SK-N-SH treated with all-trans-retinoic acid at 6 μM for 48 hours (cell line): ENCODE measurements around the gene CHTF18.
"Not testable (repeated sequence)": the region's sequence is repeated elsewhere in the genome, so short reads cannot be mapped to it uniquely, and the experiment has no call there.

ENCODE experiments used
- ATAC-seq: fragments of 200-7000 bp; cut with Tn5 transposase; 3 replicates; pipeline ENCODE4 v1.9.1; 2020; ENCODE audit warnings: mild to moderate bottlenecking, moderate library complexity
- BACH2 ChIP-seq: fragments of 250-450 bp; sonication (Bioruptor Pico); IDR thresholded peaks from 2 replicates; pipeline ENCODE4 v1.9.0; 2021; ENCODE audit warnings: mild to moderate bottlenecking, borderline replicate concordance
- ESRRG ChIP-seq: fragments of 250-450 bp; sonication (Bioruptor Pico); IDR thresholded peaks from 2 replicates; pipeline ENCODE4 v1.6.1; 2021; ENCODE audit warnings: mild to moderate bottlenecking
- GLIS3 ChIP-seq: fragments of 250-450 bp; sonication (Bioruptor Pico); IDR thresholded peaks from 2 replicates; pipeline ENCODE4 v1.5.0; 2020; ENCODE audit warnings: mild to moderate bottlenecking, moderate library complexity
- ISL1 ChIP-seq: fragments of 250-450 bp; sonication (Bioruptor Pico); IDR thresholded peaks from 2 replicates; pipeline ENCODE4 v2.1.2; 2022; ENCODE audit warnings: mild to moderate bottlenecking, moderate library complexity
- OSR1 ChIP-seq: fragments of 250-450 bp; sonication (Bioruptor Pico); IDR thresholded peaks from 2 replicates; pipeline ENCODE4 v1.8.0; 2022; ENCODE audit warnings: moderate library complexity, mild to moderate bottlenecking, inconsistent platforms
- PPARA ChIP-seq: fragments of 250-450 bp; sonication (Bioruptor Pico); IDR thresholded peaks from 2 replicates; pipeline ENCODE4 v1.5.0; 2020; ENCODE audit warnings: mild to moderate bottlenecking, borderline replicate concordance
- TCF4 ChIP-seq: fragments of 250-450 bp; sonication (Bioruptor Pico); IDR thresholded peaks from 2 replicates; pipeline ENCODE4 v1.8.0; 2021; ENCODE audit warnings: mild to moderate bottlenecking, moderate library complexity, borderline replicate concordance
- ZC3H10 ChIP-seq: fragments of 250-450 bp; sonication (Bioruptor Pico); IDR thresholded peaks from 2 replicates; pipeline ENCODE4 v1.5.1; 2021; ENCODE audit warnings: mild to moderate bottlenecking, moderate library complexity
- ZFP3 ChIP-seq: fragments of 250-450 bp; sonication (Bioruptor Pico); IDR thresholded peaks from 2 replicates; pipeline ENCODE4 v1.5.0; 2020; ENCODE audit warnings: mild to moderate bottlenecking, moderate library complexity
- ZFP30 ChIP-seq: fragments of 450-650 bp; formaldehyde crosslinking; IDR thresholded peaks from 2 replicates; pipeline ENCODE4 v1.5.0; 2022; ENCODE audit warnings: mild to moderate bottlenecking, moderate library complexity
- ZNF565 ChIP-seq: fragments of 450-650 bp; formaldehyde crosslinking; conservative IDR thresholded peaks from 2 replicates; pipeline ENCODE4 v1.5.0; 2020; ENCODE audit warnings: low read depth, mild to moderate bottlenecking, moderate library complexity
- ZNF70 ChIP-seq: fragments of 450-650 bp; formaldehyde crosslinking; IDR thresholded peaks from 2 replicates; pipeline ENCODE4 v1.5.0; 2020; ENCODE audit warnings: mild to moderate bottlenecking, moderate library complexity
- ZNF8 ChIP-seq: fragments of 450-650 bp; formaldehyde crosslinking; IDR thresholded peaks from 2 replicates; pipeline ENCODE4 v1.5.0; 2020; ENCODE audit warnings: mild to moderate bottlenecking, moderate library complexity
- TF ChIP-seq, protein P1 (sequence below): fragments of 250-450 bp; sonication (Bioruptor Pico); IDR thresholded peaks from 2 replicates; pipeline ENCODE4 v1.8.0; 2020; ENCODE audit warnings: mild to moderate bottlenecking, moderate library complexity, borderline replicate concordance
- TF ChIP-seq, protein P2 (sequence below): fragments of 250-450 bp; sonication (Bioruptor Pico); IDR thresholded peaks from 2 replicates; pipeline ENCODE4 v1.5.0; 2020; ENCODE audit warnings: mild to moderate bottlenecking, moderate library complexity

The CHTF18 gene

DNA sequence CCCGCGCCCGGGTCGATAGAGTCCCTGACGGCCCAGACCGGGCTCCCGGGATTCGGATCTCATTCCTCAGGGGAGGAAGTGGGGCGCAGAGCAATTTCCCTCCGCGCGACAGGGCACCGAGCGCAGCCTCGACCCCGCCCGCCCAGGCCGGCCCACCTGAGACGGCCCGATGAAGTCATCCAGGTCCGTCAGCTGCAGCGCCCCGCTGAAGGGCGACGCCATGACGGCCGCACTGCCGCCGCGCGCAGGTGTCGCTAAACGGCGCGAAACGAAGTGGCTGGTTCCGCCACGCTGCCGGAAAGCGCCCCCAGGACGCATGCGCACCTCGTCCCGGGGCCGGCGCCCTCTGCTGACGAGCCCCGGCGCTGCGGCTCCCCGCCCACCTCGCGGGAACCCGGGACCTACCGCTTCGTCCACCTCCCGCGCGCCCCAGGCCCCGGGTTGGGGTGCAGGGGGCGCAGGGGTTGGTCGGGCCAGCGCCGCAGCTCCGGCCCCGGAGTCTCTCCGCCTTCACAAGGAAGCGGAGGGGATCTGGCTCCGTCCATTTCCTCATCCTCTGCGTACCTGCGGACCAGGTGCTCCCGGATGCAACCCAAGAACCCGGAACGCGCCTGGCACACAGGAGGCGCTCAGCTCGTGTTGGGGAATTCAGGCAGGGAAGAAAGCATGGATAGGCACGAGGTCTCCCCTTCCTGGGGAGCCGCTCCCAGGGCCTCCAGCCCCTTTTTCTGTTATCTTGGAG, 47.5 kb upstream of the CHTF18 start, which contains the start of gene CIAO3:
CIAO3 (minus strand) TSS at position 234 of the 742 bp plus-strand sequence; CDS start at position 222, 12 bp downstream.
- ATAC-seq = peak; percentile 88
- TF ChIP-seq TCF4 (no peak), GLIS3 (no peak), ESRRG (CRISPR knock-in tag) (no peak), OSR1 (no peak), ZNF70 (no peak), ZFP3 (no peak)
- TF ChIP-seq, protein P1, sequence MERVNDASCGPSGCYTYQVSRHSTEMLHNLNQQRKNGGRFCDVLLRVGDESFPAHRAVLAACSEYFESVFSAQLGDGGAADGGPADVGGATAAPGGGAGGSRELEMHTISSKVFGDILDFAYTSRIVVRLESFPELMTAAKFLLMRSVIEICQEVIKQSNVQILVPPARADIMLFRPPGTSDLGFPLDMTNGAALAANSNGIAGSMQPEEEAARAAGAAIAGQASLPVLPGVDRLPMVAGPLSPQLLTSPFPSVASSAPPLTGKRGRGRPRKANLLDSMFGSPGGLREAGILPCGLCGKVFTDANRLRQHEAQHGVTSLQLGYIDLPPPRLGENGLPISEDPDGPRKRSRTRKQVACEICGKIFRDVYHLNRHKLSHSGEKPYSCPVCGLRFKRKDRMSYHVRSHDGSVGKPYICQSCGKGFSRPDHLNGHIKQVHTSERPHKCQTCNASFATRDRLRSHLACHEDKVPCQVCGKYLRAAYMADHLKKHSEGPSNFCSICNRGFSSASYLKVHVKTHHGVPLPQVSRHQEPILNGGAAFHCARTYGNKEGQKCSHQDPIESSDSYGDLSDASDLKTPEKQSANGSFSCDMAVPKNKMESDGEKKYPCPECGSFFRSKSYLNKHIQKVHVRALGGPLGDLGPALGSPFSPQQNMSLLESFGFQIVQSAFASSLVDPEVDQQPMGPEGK = no peak

DNA sequence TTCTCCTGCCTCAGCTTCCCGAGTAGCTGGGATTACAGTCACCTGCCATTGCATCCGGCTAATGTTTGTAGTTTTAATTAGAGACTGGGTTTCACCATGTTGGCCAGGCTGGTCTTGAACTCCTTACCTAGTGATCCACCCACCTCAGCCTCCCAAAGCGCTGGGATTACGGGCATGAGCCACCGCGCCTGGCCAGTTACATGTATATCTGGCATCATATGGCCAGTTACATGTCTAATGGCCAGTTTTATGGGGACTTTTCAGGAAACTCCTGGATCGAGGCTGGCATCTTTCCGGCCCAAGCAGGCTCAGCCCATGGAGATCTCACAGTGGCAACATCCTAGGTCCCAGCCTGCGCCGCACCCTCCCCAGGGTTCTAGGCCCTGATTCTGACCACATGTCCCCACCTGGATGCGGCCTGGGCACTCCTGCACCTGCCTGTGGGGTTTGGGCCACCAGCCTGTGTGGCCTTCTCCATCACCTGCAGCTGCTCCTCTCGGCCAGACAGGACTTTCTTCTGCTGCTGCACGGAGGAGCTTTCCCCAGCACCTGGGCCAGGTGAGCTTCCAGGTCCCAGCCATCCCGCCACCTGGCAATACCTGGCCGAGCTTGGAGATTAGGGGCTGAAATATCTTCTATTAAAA, 46.3 kb upstream of the CHTF18 start:
- ATAC-seq = no peak
- TF ChIP-seq ISL1 (CRISPR knock-in tag) (no peak), ZFP30 (CRISPR knock-in tag) (no peak), PPARA (no peak), ZNF70 (no peak), ZNF8 (no peak), ZNF565 (CRISPR knock-in tag) (no peak), ZFP3 (no peak), ESRRG (CRISPR knock-in tag) (no peak)
- TF ChIP-seq, protein P1 = no peak
- TF ChIP-seq, all 23 proteins: peak for 0

DNA sequence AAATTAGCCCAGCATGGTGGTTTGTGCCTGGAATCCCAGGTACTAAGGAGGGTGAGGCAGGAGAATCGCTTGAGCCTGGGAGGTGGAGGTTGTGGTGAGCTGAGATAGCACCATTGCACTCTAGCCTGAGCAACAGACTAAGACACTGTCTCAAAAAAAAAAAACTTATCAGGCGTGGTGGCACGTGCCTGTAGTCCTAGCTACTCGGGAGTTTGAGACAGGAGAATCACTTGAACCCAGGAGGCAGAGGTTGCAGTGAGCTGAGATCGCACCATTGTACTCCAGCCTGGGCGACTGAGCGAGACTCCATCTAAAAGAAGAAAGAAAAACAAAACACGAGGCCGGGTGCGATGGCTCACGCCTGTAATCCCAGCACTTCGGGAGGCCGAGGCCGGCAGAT, 45.5 kb upstream of the CHTF18 start:
- not testable (repeated sequence) for ATAC-seq

DNA sequence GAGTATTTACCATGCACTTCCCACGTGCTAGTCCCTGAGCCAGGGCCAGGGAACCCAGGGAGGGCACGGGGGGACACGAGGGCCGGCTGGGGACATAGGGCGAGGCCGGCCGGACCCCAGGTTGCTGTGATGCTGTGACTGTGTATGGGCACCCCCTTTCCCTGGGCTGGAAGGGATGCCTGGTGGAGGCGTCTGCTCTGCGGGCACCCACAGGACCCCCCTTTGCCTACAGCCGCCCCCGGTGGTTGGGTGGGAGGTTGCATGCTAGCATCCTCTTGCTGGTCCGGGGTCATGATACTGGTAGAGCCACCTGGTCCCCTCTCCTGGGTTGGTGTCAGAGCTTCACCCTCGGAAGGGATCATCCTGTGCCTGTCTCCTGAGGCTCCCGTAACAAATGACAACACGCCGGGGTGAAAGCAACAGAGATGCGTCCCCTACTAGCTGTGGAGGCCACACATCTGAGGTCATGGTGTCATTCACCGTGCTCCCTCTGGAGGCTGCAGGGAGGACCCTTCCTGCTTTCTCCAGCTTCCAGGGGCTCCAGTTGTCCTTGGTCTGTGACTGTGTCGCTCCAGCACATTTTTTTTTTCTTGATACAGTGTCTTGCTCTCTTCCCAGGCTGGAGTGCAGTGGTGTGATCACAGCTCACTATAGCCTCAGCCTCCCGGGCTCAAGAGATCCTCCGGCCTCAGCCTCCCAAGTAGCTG, 44.5 kb upstream of the CHTF18 start:
- TF ChIP-seq ZC3H10 (CRISPR knock-in tag) (no peak), BACH2 (CRISPR knock-in tag) (no peak)
- TF ChIP-seq, protein P2, sequence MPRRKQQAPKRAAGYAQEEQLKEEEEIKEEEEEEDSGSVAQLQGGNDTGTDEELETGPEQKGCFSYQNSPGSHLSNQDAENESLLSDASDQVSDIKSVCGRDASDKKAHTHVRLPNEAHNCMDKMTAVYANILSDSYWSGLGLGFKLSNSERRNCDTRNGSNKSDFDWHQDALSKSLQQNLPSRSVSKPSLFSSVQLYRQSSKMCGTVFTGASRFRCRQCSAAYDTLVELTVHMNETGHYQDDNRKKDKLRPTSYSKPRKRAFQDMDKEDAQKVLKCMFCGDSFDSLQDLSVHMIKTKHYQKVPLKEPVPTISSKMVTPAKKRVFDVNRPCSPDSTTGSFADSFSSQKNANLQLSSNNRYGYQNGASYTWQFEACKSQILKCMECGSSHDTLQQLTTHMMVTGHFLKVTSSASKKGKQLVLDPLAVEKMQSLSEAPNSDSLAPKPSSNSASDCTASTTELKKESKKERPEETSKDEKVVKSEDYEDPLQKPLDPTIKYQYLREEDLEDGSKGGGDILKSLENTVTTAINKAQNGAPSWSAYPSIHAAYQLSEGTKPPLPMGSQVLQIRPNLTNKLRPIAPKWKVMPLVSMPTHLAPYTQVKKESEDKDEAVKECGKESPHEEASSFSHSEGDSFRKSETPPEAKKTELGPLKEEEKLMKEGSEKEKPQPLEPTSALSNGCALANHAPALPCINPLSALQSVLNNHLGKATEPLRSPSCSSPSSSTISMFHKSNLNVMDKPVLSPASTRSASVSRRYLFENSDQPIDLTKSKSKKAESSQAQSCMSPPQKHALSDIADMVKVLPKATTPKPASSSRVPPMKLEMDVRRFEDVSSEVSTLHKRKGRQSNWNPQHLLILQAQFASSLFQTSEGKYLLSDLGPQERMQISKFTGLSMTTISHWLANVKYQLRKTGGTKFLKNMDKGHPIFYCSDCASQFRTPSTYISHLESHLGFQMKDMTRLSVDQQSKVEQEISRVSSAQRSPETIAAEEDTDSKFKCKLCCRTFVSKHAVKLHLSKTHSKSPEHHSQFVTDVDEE = no peak
- TF ChIP-seq, all 23 proteins: peak for 0
- no peak for ATAC-seq

DNA sequence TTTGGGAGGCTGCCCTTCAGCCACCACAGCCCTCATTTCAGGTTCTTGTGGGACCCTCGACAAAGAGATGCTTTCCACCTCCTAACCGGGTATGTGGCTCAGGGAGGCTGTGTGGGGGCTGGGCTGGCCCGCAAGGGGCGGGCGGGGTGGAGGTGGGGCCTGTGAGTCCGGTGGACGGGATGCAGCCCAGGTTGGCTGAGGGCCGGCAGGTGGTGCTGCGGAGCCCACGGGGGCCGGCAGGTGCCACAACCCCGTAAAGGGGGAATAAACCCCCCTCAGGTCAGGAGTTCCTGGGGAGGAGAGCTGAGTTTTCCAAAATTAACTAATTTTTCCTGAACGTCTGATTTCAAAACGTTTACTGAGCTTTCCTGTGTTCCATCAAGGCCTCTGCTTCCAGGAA, 42.7 kb upstream of the CHTF18 start:
- TF ChIP-seq ZFP30 (CRISPR knock-in tag) (no peak), GLIS3 (no peak), ESRRG (CRISPR knock-in tag) (no peak)
- TF ChIP-seq, protein P2 = no peak
- peak; percentile 27; the same call in 2 of the 3 replicates for ATAC-seq
